ENCODE data around the gene RBKS. TPM values are rescaled to one million over a fixed set of nuclear protein-coding genes. Genes with fewer than 3 reads are reported as not detected.
A peak's percentile ranks its signal among the peaks of the same experiment; 100 is the strongest.

RBKS gene
- total RNA-seq, 4 donors from 2014 or later, result 0.63 to 5.8 (median 2.5) TPM

DNA sequence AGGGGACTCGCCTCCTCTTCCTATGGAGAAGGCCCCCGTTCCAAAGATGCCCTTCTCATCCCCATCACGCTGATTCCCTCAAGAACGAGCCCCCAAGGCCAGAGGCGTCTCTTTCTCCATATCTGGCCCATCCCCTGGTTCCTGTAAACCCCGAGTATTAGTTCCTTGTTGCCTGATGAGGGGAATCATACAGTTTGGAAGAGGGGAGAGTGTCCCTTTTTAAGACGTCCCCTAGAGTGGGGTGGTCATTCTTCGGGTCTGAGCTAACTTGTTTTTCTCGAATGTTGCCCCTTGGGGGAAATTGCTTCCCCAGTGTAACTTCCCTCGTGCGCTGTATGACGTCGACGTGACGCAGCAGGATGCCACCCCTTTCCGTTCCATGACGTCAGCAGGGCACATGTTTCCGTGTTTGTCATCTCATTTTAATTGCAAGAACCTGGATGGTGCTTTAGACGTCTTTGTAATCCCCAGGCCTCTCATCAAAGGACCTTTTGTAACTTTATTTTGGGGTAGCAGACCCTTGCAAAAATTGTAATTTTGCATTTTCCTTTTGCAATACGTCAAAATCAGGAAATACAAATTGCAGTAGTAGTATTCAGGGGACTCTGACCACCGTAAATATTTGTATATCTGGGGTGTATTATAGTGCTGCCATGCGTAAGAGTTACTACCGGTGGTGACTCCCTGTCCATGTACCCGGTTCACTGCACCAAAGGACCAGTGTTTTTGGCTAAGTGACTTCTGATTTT lies 911 bp upstream of the RBKS start:
- intact Hi-C loops (cut with DNase I), result loop anchor here (2.0 kb wide), 1 partner anchor 504 kb away; no protein-coding TSS in a partner anchor

DNA sequence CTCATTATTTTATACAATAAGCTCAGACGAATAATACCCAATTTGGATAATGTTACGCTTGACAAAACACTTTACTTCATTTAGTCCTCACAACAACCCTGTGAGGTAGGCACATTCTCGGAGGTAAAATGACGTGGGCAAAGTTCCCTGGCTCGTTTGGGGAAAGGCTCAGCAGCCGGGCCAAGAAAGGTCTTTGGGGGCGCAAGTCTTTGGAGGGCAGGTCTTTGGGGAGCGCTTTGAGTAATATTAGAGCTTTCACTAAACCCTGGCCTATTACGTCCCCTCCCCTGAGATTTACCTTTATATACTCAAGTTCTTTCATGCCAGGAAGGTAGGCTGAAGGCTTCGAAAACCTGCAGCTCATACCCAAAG lies 427 bp downstream of the RBKS start:
- intact Hi-C loops (cut with DNase I), result loop anchor here (2.0 to 5.0 kb wide), 2 partner anchors 82 to 505 kb away; no protein-coding TSS in a partner anchor
- peak overlapping the region; percentile 89 to 97 (median 91) for H3K27ac ChIP-seq (replicated peaks in 1 of 4)
- DNase-seq (ENCODE audit: extremely low spot score), result no peak
- no peaks in the 10 kb centered on the region for H3K36me3 ChIP-seq
- H3K4me3 ChIP-seq, result peak overlapping the region; percentile 69 to 83 (median 74)
- H3K4me1 ChIP-seq, result peaks cover 20 to 39% (median 38%) of the 10 kb centered on the region in 4 donors
- 25% methylated on average over 10 of the region's 10 CpGs for WGBS
- H3K9me3 ChIP-seq, result no peaks in the 10 kb centered on the region
- H3K27me3 ChIP-seq, result no peaks in the 10 kb centered on the region
- TF ChIP-seq POLR2A (IDR thresholded peaks at IDR 0.05; ENCODE audit: low read depth) (no peak), EP300 (IDR thresholded peaks at IDR 0.05) (no peak), POLR2AphosphoS5 (IDR thresholded peaks at IDR 0.05) (no peak)
- TF ChIP-seq, protein P1, sequence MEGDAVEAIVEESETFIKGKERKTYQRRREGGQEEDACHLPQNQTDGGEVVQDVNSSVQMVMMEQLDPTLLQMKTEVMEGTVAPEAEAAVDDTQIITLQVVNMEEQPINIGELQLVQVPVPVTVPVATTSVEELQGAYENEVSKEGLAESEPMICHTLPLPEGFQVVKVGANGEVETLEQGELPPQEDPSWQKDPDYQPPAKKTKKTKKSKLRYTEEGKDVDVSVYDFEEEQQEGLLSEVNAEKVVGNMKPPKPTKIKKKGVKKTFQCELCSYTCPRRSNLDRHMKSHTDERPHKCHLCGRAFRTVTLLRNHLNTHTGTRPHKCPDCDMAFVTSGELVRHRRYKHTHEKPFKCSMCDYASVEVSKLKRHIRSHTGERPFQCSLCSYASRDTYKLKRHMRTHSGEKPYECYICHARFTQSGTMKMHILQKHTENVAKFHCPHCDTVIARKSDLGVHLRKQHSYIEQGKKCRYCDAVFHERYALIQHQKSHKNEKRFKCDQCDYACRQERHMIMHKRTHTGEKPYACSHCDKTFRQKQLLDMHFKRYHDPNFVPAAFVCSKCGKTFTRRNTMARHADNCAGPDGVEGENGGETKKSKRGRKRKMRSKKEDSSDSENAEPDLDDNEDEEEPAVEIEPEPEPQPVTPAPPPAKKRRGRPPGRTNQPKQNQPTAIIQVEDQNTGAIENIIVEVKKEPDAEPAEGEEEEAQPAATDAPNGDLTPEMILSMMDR (IDR thresholded peaks at IDR 0.05), result no peak

More for the DNA sequence above, 911 bp upstream of the RBKS start:
- H3K27ac ChIP-seq (replicated peaks in 1 of 4), result peak overlapping the region; percentile 89 to 97 (median 91)
- TF ChIP-seq POLR2AphosphoS5 (IDR thresholded peaks at IDR 0.05) (peak in 1 of 2 donors; percentile 82), POLR2A (IDR thresholded peaks at IDR 0.05; ENCODE audit: low read depth) (no peak), EP300 (IDR thresholded peaks at IDR 0.05) (peak; percentile 83)
- TF ChIP-seq, protein P1 (IDR thresholded peaks at IDR 0.05), result peak in 1 of 3 experiments; percentile 7
- H3K27me3 ChIP-seq, result no peaks in the 10 kb centered on the region
- peak; percentile 94 for DNase-seq (ENCODE audit: extremely low spot score)
- peaks cover 0 to 6% (median 2%) of the 10 kb centered on the region in 4 donors for H3K36me3 ChIP-seq
- peak overlapping the region; percentile 69 to 83 (median 74) for H3K4me3 ChIP-seq
- no peaks in the 10 kb centered on the region for H3K9me3 ChIP-seq
- H3K4me1 ChIP-seq, result peaks cover 20 to 39% (median 38%) of the 10 kb centered on the region in 4 donors
- 18% methylated on average over 23 of the region's 24 CpGs for WGBS

DNA sequence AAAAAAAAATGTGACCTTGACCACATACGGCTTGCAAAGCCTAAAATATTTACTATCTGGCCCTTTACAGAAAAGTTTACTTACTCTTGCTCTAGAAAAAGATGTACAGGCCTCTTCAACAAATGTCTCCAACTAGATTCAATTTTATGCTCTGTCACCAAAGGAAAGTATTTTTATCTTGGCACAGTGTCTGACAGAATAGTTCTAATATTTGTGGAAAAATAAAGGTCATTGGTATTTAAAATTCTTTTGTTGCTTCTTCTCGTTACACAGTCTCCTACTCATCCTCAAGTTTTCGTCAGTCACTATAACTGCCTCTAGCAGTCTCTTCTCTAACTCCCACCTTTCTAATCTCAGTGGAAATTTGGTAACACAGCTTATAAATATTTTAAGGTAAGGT lies 1.4 kb downstream of the RBKS start:
- TF ChIP-seq POLR2AphosphoS5 (IDR thresholded peaks at IDR 0.05) (peak in 1 of 2 donors; percentile 52), EP300 (IDR thresholded peaks at IDR 0.05) (no peak)
- Histone ChIP-seq H3K9me3 (no peaks in the 10 kb centered on the region), H3K27me3 (no peaks in the 10 kb centered on the region), H3K4me1 (peaks cover 20 to 39% (median 38%) of the 10 kb centered on the region in 4 donors), H3K4me3 (peak overlapping the region in 2 of 4 donors; percentile 73 to 83), H3K36me3 (no peaks in the 10 kb centered on the region), H3K27ac (replicated peaks in 1 of 4) (peak overlapping the region; percentile 89 to 97 (median 91))
- 25% methylated on average over 3 of the region's 3 CpGs for WGBS
- intact Hi-C loops (cut with DNase I), result loop anchor here (5.0 kb wide), 1 partner anchor 81 kb away; no protein-coding TSS in a partner anchor
- DNase-seq (ENCODE audit: extremely low spot score), result no peak

DNA sequence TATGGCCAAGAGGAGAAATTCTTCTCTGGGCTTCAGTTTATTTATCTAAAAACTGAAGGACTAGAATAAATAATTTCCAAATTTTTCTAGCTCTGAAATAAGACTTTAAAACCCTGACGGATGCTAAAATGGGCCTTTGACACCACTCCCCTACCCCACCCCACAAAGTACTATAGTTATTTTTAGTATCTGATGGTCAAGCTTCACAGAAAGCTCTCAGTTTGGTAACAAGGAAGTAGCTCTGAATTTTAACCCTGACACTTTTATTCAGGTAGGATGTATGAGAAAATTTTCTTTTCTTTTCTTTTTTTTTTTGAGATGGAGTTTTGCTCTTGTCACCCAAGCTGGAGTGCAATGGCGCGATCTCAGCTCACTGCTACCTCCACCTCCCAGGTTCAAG lies 2.4 kb downstream of the RBKS start:
- H3K27ac ChIP-seq (replicated peaks in 1 of 4), result peak overlapping the region; percentile 89 to 97 (median 91)
- H3K9me3 ChIP-seq, result no peaks in the 10 kb centered on the region
- H3K27me3 ChIP-seq, result no peaks in the 10 kb centered on the region
- no peak overlapping the region for H3K4me3 ChIP-seq
- WGBS, result 67% methylated on average over 3 of the region's 3 CpGs
- H3K4me1 ChIP-seq, result peaks cover 20 to 39% (median 37%) of the 10 kb centered on the region in 4 donors
- TF ChIP-seq EP300 (IDR thresholded peaks at IDR 0.05), result no peak
- TF ChIP-seq, protein P1 (IDR thresholded peaks at IDR 0.05), result no peak
- TF ChIP-seq POLR2A (IDR thresholded peaks at IDR 0.05; ENCODE audit: low read depth), result no peak
- TF ChIP-seq POLR2AphosphoS5 (IDR thresholded peaks at IDR 0.05), result no peak
- no peaks in the 10 kb centered on the region for H3K36me3 ChIP-seq
- no peak for DNase-seq (ENCODE audit: extremely low spot score)
- intact Hi-C loops (cut with DNase I), result loop anchor here (5.0 kb wide), 1 partner anchor 81 kb away; no protein-coding TSS in a partner anchor

DNA sequence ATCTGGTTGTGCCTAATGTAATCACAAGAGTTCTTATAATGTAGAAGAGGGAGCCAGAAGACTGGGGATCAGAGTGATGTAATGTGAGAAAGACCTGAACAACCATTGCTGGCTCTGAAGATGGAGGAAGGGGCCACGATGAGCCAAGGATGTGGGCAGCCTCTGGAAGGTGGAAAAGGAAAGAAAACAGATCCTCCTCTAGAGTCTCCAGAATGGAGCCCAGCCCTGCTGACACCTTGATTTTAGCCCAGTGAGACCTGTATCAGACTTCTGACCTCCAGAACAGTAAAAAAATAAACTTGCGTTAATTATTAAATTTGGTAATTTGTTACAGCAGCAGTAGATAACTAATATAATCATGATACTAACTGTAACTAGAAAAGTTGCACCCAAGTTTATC lies 3.1 kb downstream of the RBKS start:
- H3K4me1 ChIP-seq, result peaks cover 20 to 37% (median 33%) of the 10 kb centered on the region in 4 donors
- intact Hi-C loops (cut with DNase I), result loop anchor here (5.0 kb wide), 1 partner anchor 80 kb away; no protein-coding TSS in a partner anchor
- H3K36me3 ChIP-seq, result no peaks in the 10 kb centered on the region
- TF ChIP-seq, protein P1 (IDR thresholded peaks at IDR 0.05), result no peak
- no peak for DNase-seq (ENCODE audit: extremely low spot score)
- no peaks in the 10 kb centered on the region for H3K9me3 ChIP-seq
- H3K27me3 ChIP-seq, result no peaks in the 10 kb centered on the region
- H3K4me3 ChIP-seq, result no peak overlapping the region
- 79% methylated on average over 2 of the region's 2 CpGs for WGBS
- peak overlapping the region; percentile 89 to 97 (median 91) for H3K27ac ChIP-seq (replicated peaks in 1 of 4)

All from esophagus muscularis mucosa (tissue), 4 donors.